ENCODE data around the gene DAG1. TPM values are rescaled to one million over a fixed set of nuclear protein-coding genes. Genes with fewer than 3 reads are reported as not detected.
A peak's percentile ranks its signal among the peaks of the same experiment; 100 is the strongest.

Gene DAG1
- total and polyA plus RNA-seq, 8 donors = 43.4 to 116 (median 54.5) TPM

DNA sequence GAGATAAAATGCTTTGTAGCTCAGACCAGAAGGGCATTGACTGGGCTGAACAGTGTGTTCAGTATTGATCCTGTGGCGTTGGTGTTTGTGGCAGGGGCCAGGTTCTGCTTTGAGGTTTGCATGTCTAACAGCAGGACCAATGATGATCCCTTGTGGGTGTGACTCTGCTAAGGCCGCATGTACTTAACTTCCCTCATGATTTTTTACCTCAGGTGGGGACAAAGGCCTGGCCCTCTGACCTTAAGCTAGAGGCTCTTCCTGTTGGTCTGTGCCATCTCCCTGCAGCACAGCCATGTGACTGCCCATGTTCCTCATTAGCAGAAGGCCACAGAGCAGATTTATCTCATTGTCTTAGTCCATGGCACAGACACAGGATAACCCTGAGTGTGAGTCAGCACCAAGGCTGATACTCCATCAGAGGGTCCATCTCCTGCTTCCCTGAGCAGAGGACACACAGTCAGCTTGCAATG lies 49.9 kb downstream of the DAG1 start:
- no peak for DNase-seq
- H3K4me1 ChIP-seq = peaks cover 0 to 8% of the 10 kb centered on the region in 2 donors
- no peaks in the 10 kb centered on the region for H3K9me3 ChIP-seq
- H3K27me3 ChIP-seq = no peaks in the 10 kb centered on the region
- no peak overlapping the region for H3K4me3 ChIP-seq
- no peak overlapping the region for H3K27ac ChIP-seq
- intact Hi-C loops (cut with DNase I) = no loop called here
- peak; percentile 43 for ATAC-seq
- H3K36me3 ChIP-seq = peaks cover 0 to 29% of the 10 kb centered on the region in 2 donors
- TF ChIP-seq, protein P1, sequence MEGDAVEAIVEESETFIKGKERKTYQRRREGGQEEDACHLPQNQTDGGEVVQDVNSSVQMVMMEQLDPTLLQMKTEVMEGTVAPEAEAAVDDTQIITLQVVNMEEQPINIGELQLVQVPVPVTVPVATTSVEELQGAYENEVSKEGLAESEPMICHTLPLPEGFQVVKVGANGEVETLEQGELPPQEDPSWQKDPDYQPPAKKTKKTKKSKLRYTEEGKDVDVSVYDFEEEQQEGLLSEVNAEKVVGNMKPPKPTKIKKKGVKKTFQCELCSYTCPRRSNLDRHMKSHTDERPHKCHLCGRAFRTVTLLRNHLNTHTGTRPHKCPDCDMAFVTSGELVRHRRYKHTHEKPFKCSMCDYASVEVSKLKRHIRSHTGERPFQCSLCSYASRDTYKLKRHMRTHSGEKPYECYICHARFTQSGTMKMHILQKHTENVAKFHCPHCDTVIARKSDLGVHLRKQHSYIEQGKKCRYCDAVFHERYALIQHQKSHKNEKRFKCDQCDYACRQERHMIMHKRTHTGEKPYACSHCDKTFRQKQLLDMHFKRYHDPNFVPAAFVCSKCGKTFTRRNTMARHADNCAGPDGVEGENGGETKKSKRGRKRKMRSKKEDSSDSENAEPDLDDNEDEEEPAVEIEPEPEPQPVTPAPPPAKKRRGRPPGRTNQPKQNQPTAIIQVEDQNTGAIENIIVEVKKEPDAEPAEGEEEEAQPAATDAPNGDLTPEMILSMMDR (IDR thresholded peaks at IDR 0.05) = no peak

DNA sequence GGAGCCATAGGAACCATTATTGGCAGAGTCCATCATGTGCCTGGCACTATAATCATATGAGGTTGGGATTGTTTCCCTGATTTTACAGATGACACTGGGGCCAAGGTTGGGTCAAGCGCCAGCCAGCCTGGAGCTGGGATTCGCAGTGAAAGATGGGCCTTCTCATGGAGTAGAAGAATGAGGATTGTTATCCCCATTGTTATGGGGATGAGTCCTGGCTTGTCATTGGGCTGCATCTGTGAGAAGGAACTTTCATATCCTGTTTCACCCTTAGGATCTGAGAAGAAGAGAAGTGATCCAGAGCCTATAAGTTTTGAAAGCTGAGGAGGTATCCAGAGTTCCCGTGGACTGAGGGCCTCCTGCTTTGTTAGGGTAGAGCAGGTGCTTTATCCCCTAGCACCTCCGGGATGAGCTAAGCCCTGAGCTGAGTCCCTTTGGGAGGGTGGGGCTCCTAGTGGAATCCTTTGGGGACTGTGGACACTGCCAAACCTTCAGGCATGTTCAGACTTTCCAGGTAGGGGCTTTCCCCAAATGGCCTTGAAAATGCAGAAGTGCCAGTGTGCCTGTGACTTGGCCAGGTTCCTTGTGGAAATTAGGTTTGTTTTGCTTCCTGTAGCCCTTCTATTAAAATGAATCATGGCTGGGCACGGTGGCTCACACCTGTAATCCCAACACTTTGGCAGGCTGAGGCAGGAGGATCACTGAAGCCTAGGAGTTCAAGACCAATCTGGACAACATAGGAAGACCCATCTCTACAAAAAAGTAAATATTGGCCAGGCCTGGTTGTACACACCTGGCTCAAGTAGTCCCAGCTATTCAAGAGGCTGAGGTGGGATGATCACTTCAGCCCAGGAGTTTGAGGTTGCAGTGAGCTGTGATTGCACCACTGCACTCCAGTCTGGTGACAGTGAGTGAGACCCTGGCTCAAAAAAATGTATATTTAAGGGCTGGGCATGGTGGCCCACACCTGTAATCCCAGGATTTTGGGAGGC lies 54.0 kb downstream of the DAG1 start:
- TF ChIP-seq, protein P1 (IDR thresholded peaks at IDR 0.05) = no peak
- ATAC-seq (peak; percentile 60), DNase-seq (no peak)
- Histone ChIP-seq H3K9me3 (no peaks in the 10 kb centered on the region), H3K36me3 (peaks cover 0 to 10% of the 10 kb centered on the region in 2 donors), H3K4me1 (peaks cover 0 to 8% of the 10 kb centered on the region in 2 donors), H3K4me3 (no peak overlapping the region), H3K27me3 (no peaks in the 10 kb centered on the region), H3K27ac (no peak overlapping the region)
- intact Hi-C loops (cut with DNase I) = no loop called here

DNA sequence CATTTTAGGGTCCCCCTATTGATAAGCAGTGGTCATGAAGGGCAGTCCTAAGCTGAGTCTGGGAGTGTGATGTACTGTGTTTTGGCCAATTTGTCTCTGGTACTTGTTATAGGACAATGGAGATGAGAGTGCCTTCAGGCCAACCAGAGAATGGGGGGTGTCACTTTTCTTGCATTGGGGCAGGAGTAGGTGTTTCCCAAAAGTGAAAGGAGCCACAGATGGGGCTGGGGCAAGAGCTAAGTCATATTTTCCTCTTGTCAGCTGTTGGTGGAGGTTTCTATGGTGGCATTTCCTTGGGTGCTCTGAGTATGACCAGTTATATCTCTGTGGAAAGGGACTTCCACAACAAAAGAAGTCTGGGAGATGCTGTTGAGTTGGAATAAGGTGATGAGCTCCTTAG lies 59.5 kb downstream of the DAG1 start:
- no peak for ATAC-seq
- H3K4me3 ChIP-seq = no peak overlapping the region
- no peaks in the 10 kb centered on the region for H3K27me3 ChIP-seq
- DNase-seq = no peak
- H3K36me3 ChIP-seq = peaks cover 0 to 43% of the 10 kb centered on the region in 2 donors
- no peak overlapping the region for H3K27ac ChIP-seq
- no peaks in the 10 kb centered on the region for H3K9me3 ChIP-seq
- H3K4me1 ChIP-seq = no peaks in the 10 kb centered on the region
- TF ChIP-seq, protein P1 (IDR thresholded peaks at IDR 0.05) = no peak
- intact Hi-C loops (cut with DNase I) = no loop called here

DNA sequence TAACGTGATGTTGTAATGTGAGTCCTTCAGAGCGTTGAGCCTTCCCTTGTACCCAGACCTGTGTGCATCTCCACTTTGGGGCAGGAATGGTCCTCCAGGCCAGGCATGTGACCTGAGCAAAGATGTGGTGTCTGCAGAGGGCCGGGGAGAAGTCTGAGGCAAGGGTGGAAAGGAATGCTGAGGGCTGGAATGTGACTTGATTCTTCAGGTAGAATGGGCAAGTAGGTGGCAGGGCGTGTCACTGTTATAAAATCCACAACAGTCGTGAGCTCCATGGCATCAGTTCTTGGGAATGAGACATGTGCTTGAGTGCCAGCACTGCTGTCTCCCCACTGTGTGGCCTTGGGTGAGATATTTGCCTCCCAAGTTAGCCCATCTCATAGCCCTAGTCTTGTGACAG lies 60.2 kb downstream of the DAG1 start:
- no peak overlapping the region for H3K4me3 ChIP-seq
- no peak for DNase-seq
- intact Hi-C loops (cut with DNase I) = no loop called here

DNA sequence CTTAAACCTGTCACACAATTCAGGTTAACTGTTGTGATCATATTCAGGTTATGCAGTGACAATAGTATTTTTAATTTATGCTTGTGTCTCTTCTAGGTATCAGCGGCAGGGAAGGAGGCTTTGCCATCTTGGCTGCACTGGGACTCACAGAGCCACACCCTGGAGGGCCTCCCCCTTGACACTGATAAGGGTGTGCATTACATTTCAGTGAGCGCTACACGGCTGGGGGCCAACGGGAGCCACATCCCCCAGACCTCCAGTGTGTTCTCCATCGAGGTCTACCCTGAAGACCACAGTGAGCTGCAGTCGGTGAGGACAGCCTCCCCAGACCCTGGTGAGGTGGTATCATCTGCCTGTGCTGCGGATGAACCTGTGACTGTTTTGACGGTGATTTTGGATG lies 60.6 kb downstream of the DAG1 start:
- intact Hi-C loops (cut with DNase I) = no loop called here
- H3K27me3 ChIP-seq = no peaks in the 10 kb centered on the region
- H3K9me3 ChIP-seq = no peaks in the 10 kb centered on the region
- no peak overlapping the region for H3K27ac ChIP-seq
- DNase-seq (no peak), ATAC-seq (no peak)
- TF ChIP-seq, protein P1 (IDR thresholded peaks at IDR 0.05) = no peak
- no peaks in the 10 kb centered on the region for H3K4me1 ChIP-seq
- H3K4me3 ChIP-seq = no peak overlapping the region
- H3K36me3 ChIP-seq = peaks cover 0 to 36% of the 10 kb centered on the region in 2 donors

More for the DNA sequence above, 60.2 kb downstream of the DAG1 start:
- ATAC-seq = peak; percentile 77
- Histone ChIP-seq H3K9me3 (no peaks in the 10 kb centered on the region), H3K36me3 (peaks cover 0 to 36% of the 10 kb centered on the region in 2 donors), H3K27ac (no peak overlapping the region), H3K27me3 (no peaks in the 10 kb centered on the region), H3K4me1 (no peaks in the 10 kb centered on the region)
- TF ChIP-seq, protein P1 (IDR thresholded peaks at IDR 0.05) = no peak

Data from left lung (tissue), 10 donors.